SK-N-SH (cell line): ENCODE measurements around the gene SLC50A1. TPM values are rescaled to one million over a fixed set of nuclear protein-coding genes. Genes with fewer than 3 reads are reported as not detected.

Experiments used
- CTCF ChIA-PET: fragments of 300-600, 350-600 bp; formaldehyde crosslinking; extraction: SDS; loops from one replicate; lab custom pipeline; 2021; lab: Yijun Ruan, JAX
- POLR2A ChIA-PET: fragments of 350-600 bp; sonication (Branson Sonifier 250); formaldehyde crosslinking; extraction: SDS; loops from one replicate; lab custom pipeline; 2020; ENCODE audit warnings: antibody characterized with exemption, inconsistent platforms; lab: Yijun Ruan, JAX
- DNase-seq: peaks from one replicate; pipeline ENCODE4 v3.0.0; 2012
- H2AFZ ChIP-seq: fragments of 200-600 bp; sonication (generic); 2 replicates; pipeline ENCODE4 v1.8.1; 2016; ENCODE audit warnings: antibody characterized with exemption, mild to moderate bottlenecking, low read depth
- H3F3A ChIP-seq: fragments of 200-600 bp; sonication (generic); replicated peaks from 2 replicates; pipeline ENCODE3; 2016; ENCODE audit warnings: antibody characterized with exemption, mild to moderate bottlenecking; ENCODE audit not compliant: insufficient read depth
- H3K27ac ChIP-seq, 2 experiments: fragments of 200-500 bp in 1 of 2; fragments of 200-600 bp in 1 of 2; sonication (Bioruptor generic) in 1 of 2; sonication (generic), shearing (Covaris generic) in 1 of 2; 2 replicates each; pipeline versions ENCODE4 v1.5.1 to v1.6.1; 2014 to 2016; ENCODE audit warnings: low read depth in 2 of 2, inconsistent platforms in 1 of 2, low read length in 1 of 2, mild to moderate bottlenecking in 1 of 2, mixed read lengths in 1 of 2
- H3K27me3 ChIP-seq: fragments of 200-600 bp; sonication (generic), shearing (Covaris generic); 2 replicates; pipeline ENCODE4 v1.6.1; 2016; ENCODE audit warnings: mixed run types; ENCODE audit not compliant: insufficient read depth
- H3K36me3 ChIP-seq, 2 experiments: fragments of 200-500 bp in 1 of 2; fragments of 200-600 bp in 1 of 2; sonication (Bioruptor generic) in 1 of 2; sonication (generic) in 1 of 2; replicated peaks in 1 of 2; 2 replicates each; pipeline versions ENCODE3 to v1.5.1; 2014 to 2016; ENCODE audit warnings: low read length in 1 of 2, mild to moderate bottlenecking in 1 of 2; ENCODE audit not compliant: insufficient read depth in 2 of 2, control insufficient read depth in 1 of 2
- H3K4me1 ChIP-seq, 2 experiments: fragments of 200-500 bp in 1 of 2; fragments of 200-600 bp in 1 of 2; sonication (Bioruptor generic) in 1 of 2; sonication (generic), shearing (Covaris generic) in 1 of 2; 2 replicates each; pipeline versions ENCODE4 v1.5.1 to v1.6.1; 2014 to 2016; ENCODE audit warnings: low read depth in 1 of 2, low read length in 1 of 2, mixed run types in 1 of 2; ENCODE audit not compliant: insufficient read depth in 2 of 2, control insufficient read depth in 1 of 2
- H3K4me2 ChIP-seq: fragments of 200-600 bp; sonication (generic), shearing (Covaris generic); 2 replicates; pipeline ENCODE4 v1.6.1; 2017; ENCODE audit warnings: mixed run types
- H3K4me3 ChIP-seq, 2 experiments: fragments of 200-500 bp in 1 of 2; fragments of 200-600 bp in 1 of 2; sonication (Bioruptor generic) in 1 of 2; sonication (generic), shearing (Covaris generic) in 1 of 2; 2 replicates each; pipeline versions ENCODE4 v1.5.1 to v1.8.1; 2014 to 2016; ENCODE audit warnings: low read depth in 2 of 2, inconsistent platforms in 1 of 2, low read length in 1 of 2, mild to moderate bottlenecking in 1 of 2, mixed read lengths in 1 of 2, moderate library complexity in 1 of 2
- H3K79me2 ChIP-seq: fragments of 200-600 bp; sonication (generic); 2 replicates; pipeline ENCODE4 v1.8.1; 2017; ENCODE audit warnings: mild to moderate bottlenecking; ENCODE audit not compliant: insufficient read depth
- H3K9ac ChIP-seq: fragments of 200-600 bp; sonication (generic); 2 replicates; pipeline ENCODE4 v1.6.1; 2017; ENCODE audit warnings: mixed run types
- H3K9me2 ChIP-seq: fragments of 200-600 bp; sonication (generic); 2 replicates; pipeline ENCODE4 v1.6.1; 2017; ENCODE audit warnings: mixed run types
- H3K9me3 ChIP-seq: fragments of 200-600 bp; sonication (generic); 2 replicates; pipeline ENCODE4 v1.6.1; 2017; ENCODE audit warnings: mixed run types, mild to moderate bottlenecking, moderate library complexity
- H4K20me1 ChIP-seq: fragments of 200-600 bp; sonication (generic); 2 replicates; pipeline ENCODE4 v1.6.1; 2017; ENCODE audit warnings: mild to moderate bottlenecking, mixed run types; ENCODE audit not compliant: insufficient read depth
- CHD2 ChIP-seq: fragments of 150-350 bp; IDR thresholded peaks from 2 replicates; pipeline ENCODE4 v1.6.1; 2018; ENCODE audit warnings: low read length; ENCODE audit not compliant: partially characterized antibody
- EP300 ChIP-seq, 2 experiments: IDR thresholded peaks; 2 replicates each; pipeline versions ENCODE4 v1.4.0 to v1.6.1; 2012; ENCODE audit warnings: borderline replicate concordance in 1 of 2, low read depth in 1 of 2, low read length in 1 of 2
- EZH2phosphoT487 ChIP-seq: fragments of 200-600 bp; sonication (generic); IDR thresholded peaks from 2 replicates; pipeline ENCODE4 v1.6.1; 2017; ENCODE audit warnings: low read depth, mixed run types, mild to moderate bottlenecking, antibody characterized with exemption, moderate library complexity, borderline replicate concordance
- FOXM1 ChIP-seq: IDR thresholded peaks from 2 replicates; pipeline ENCODE4 v1.4.0; 2012; ENCODE audit warnings: low read depth, mild to moderate bottlenecking
- GABPA ChIP-seq: IDR thresholded peaks from 2 replicates; pipeline ENCODE4 v1.4.0; 2012; ENCODE audit warnings: low read depth, mild to moderate bottlenecking
- JUND ChIP-seq: IDR thresholded peaks from 2 replicates; pipeline ENCODE4 v1.4.0; 2012
- MEF2A ChIP-seq: IDR thresholded peaks from 2 replicates; pipeline ENCODE4 v1.4.0; 2012; ENCODE audit warnings: low read depth, borderline replicate concordance
- NRF1 ChIP-seq: IDR thresholded peaks from 2 replicates; pipeline ENCODE4 v1.6.1; 2012; ENCODE audit warnings: low read depth, mild to moderate bottlenecking, low read length
- RCOR1 ChIP-seq: fragments of 150-350 bp; IDR thresholded peaks from 2 replicates; pipeline ENCODE4 v1.6.1; 2017; ENCODE audit warnings: antibody characterized with exemption, low read length
- RXRA ChIP-seq: IDR thresholded peaks from 2 replicates; pipeline ENCODE4 v1.4.0; 2012; ENCODE audit warnings: low read depth, mild to moderate bottlenecking, borderline replicate concordance
- SMC3 ChIP-seq: IDR thresholded peaks from 2 replicates; pipeline ENCODE4 v1.6.1; 2012; ENCODE audit warnings: low read depth, low read length, improper control_type of control experiment
- TAF1 ChIP-seq: IDR thresholded peaks from 2 replicates; pipeline ENCODE4 v1.6.1; 2012; ENCODE audit warnings: low read depth, mild to moderate bottlenecking, low read length, moderate library complexity, borderline replicate concordance
- TCF12 ChIP-seq: IDR thresholded peaks from 2 replicates; pipeline ENCODE4 v1.4.0; 2012
- YY1 ChIP-seq: IDR thresholded peaks from 2 replicates; pipeline ENCODE4 v1.4.0; 2012; ENCODE audit warnings: low read depth, mild to moderate bottlenecking
- WGBS: methylation state at CpG from one replicate; pipeline ENCODE4 v1.1.6; 2017; ENCODE audit warnings: low lambda C conversion rate; 5-methylcytosine and 5-hydroxymethylcytosine counted together
- polyA plus RNA-seq, 3 experiments: library from polyadenylated mRNA; depleted of rRNA; stranded (reverse); fragments of >200 nt; gene quantifications; 2 replicates each; pipeline ENCODE4 v1.2.3, GENCODE V29; 2012
- TF ChIP-seq, protein P1 (sequence below): IDR thresholded peaks from 2 replicates; pipeline ENCODE4 v1.6.1; 2012; ENCODE audit warnings: mild to moderate bottlenecking, low read depth, low read length, moderate library complexity
- TF ChIP-seq, protein P2 (sequence below): fragments of 200-600 bp; sonication (generic); IDR thresholded peaks from 2 replicates; pipeline ENCODE4 v1.6.1; 2017; ENCODE audit warnings: antibody characterized with exemption, mild to moderate bottlenecking, moderate library complexity
- TF ChIP-seq, protein P3 (sequence below): fragments of 150-350 bp; IDR thresholded peaks from 2 replicates; pipeline ENCODE4 v1.6.1; 2017; ENCODE audit warnings: antibody characterized with exemption, low read length, low read depth, borderline replicate concordance
- TF ChIP-seq, protein P4 (sequence below): IDR thresholded peaks from 2 replicates; pipeline ENCODE4 v1.4.0; 2012; ENCODE audit warnings: low read depth, borderline replicate concordance
- TF ChIP-seq, protein P5 (sequence below): fragments of 150-350 bp; IDR thresholded peaks from 2 replicates; pipeline ENCODE4 v1.6.1; 2016; ENCODE audit warnings: mild to moderate bottlenecking, low read depth, low read length
- TF ChIP-seq, protein P6 (sequence below): IDR thresholded peaks from 2 replicates; pipeline ENCODE4; 2012

Gene SLC50A1
- polyA plus RNA-seq, 1 of the 3 experiments (the other 2 are of a cell fraction): 58.4 TPM

DNA sequence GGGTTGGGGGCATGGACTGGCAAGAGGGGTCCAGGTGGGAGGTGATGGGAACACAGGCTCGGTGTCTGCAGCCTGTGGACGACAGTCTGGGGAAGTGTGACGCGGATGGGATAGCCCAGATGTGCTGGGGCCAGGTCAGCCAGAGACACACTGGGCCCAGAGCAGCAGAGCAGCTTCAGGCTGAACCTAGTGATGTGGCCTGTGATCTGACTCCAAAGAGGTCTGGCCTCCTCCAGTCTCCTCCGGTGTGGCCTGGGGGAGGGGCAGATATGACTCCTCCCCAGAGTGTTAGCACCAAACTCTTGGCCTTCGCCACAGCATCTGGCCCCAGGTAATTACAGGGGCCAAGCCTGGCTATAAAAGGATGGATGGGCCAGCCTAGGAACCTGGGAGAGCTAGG is 43.5 kb upstream of the SLC50A1 start (continued):
- no peak for TF ChIP-seq TCF12
- TF ChIP-seq TAF1: no peak
- TF ChIP-seq SMC3: no peak
- TF ChIP-seq RXRA: no peak

DNA sequence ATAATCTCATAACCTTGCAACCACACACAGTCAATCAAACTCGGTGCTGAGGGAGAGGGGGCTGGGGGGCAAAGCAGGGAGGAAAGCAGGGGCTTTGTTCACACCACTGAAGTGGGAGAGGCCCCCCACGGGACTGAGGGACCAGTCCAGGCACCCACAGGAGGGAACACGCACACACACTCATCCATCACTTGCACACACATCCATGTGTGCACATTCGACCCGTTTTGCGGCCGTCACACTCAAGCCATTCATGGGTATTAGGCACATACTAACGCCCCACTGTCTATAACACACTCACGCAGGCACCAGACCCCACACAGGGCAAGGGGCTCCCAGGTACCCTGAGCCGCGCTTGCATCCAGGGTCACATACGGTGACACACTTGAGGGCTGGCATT is 43.0 kb upstream of the SLC50A1 start:
- no peaks in the 10 kb centered on the region for H3K27me3 ChIP-seq
- peaks cover 18% of the 10 kb centered on the region for H3F3A ChIP-seq
- no peak overlapping the region for H3K4me3 ChIP-seq
- TF ChIP-seq, protein P1, sequence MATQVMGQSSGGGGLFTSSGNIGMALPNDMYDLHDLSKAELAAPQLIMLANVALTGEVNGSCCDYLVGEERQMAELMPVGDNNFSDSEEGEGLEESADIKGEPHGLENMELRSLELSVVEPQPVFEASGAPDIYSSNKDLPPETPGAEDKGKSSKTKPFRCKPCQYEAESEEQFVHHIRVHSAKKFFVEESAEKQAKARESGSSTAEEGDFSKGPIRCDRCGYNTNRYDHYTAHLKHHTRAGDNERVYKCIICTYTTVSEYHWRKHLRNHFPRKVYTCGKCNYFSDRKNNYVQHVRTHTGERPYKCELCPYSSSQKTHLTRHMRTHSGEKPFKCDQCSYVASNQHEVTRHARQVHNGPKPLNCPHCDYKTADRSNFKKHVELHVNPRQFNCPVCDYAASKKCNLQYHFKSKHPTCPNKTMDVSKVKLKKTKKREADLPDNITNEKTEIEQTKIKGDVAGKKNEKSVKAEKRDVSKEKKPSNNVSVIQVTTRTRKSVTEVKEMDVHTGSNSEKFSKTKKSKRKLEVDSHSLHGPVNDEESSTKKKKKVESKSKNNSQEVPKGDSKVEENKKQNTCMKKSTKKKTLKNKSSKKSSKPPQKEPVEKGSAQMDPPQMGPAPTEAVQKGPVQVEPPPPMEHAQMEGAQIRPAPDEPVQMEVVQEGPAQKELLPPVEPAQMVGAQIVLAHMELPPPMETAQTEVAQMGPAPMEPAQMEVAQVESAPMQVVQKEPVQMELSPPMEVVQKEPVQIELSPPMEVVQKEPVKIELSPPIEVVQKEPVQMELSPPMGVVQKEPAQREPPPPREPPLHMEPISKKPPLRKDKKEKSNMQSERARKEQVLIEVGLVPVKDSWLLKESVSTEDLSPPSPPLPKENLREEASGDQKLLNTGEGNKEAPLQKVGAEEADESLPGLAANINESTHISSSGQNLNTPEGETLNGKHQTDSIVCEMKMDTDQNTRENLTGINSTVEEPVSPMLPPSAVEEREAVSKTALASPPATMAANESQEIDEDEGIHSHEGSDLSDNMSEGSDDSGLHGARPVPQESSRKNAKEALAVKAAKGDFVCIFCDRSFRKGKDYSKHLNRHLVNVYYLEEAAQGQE: no peak
- TF ChIP-seq TAF1 (no peak), GABPA (no peak), RXRA (no peak), NRF1 (no peak), EZH2phosphoT487 (no peak), EP300 (IDR thresholded peaks at IDR 0.05; ENCODE audit: borderline replicate concordance in 1 of 2, low read depth in 1 of 2, low read length in 1 of 2) (no peak), FOXM1 (no peak), JUND (no peak), MEF2A (no peak), RCOR1 (no peak), YY1 (no peak), CHD2 (no peak)
- TF ChIP-seq, protein P2, sequence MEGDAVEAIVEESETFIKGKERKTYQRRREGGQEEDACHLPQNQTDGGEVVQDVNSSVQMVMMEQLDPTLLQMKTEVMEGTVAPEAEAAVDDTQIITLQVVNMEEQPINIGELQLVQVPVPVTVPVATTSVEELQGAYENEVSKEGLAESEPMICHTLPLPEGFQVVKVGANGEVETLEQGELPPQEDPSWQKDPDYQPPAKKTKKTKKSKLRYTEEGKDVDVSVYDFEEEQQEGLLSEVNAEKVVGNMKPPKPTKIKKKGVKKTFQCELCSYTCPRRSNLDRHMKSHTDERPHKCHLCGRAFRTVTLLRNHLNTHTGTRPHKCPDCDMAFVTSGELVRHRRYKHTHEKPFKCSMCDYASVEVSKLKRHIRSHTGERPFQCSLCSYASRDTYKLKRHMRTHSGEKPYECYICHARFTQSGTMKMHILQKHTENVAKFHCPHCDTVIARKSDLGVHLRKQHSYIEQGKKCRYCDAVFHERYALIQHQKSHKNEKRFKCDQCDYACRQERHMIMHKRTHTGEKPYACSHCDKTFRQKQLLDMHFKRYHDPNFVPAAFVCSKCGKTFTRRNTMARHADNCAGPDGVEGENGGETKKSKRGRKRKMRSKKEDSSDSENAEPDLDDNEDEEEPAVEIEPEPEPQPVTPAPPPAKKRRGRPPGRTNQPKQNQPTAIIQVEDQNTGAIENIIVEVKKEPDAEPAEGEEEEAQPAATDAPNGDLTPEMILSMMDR: no peak
- TF ChIP-seq, protein P3, sequence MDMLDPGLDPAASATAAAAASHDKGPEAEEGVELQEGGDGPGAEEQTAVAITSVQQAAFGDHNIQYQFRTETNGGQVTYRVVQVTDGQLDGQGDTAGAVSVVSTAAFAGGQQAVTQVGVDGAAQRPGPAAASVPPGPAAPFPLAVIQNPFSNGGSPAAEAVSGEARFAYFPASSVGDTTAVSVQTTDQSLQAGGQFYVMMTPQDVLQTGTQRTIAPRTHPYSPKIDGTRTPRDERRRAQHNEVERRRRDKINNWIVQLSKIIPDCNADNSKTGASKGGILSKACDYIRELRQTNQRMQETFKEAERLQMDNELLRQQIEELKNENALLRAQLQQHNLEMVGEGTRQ: no peak
- TF ChIP-seq, protein P4, sequence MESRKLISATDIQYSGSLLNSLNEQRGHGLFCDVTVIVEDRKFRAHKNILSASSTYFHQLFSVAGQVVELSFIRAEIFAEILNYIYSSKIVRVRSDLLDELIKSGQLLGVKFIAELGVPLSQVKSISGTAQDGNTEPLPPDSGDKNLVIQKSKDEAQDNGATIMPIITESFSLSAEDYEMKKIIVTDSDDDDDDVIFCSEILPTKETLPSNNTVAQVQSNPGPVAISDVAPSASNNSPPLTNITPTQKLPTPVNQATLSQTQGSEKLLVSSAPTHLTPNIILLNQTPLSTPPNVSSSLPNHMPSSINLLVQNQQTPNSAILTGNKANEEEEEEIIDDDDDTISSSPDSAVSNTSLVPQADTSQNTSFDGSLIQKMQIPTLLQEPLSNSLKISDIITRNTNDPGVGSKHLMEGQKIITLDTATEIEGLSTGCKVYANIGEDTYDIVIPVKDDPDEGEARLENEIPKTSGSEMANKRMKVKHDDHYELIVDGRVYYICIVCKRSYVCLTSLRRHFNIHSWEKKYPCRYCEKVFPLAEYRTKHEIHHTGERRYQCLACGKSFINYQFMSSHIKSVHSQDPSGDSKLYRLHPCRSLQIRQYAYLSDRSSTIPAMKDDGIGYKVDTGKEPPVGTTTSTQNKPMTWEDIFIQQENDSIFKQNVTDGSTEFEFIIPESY: no peak
- TF ChIP-seq, protein P5, sequence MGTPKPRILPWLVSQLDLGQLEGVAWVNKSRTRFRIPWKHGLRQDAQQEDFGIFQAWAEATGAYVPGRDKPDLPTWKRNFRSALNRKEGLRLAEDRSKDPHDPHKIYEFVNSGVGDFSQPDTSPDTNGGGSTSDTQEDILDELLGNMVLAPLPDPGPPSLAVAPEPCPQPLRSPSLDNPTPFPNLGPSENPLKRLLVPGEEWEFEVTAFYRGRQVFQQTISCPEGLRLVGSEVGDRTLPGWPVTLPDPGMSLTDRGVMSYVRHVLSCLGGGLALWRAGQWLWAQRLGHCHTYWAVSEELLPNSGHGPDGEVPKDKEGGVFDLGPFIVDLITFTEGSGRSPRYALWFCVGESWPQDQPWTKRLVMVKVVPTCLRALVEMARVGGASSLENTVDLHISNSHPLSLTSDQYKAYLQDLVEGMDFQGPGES: no peak
- TF ChIP-seq, protein P6, sequence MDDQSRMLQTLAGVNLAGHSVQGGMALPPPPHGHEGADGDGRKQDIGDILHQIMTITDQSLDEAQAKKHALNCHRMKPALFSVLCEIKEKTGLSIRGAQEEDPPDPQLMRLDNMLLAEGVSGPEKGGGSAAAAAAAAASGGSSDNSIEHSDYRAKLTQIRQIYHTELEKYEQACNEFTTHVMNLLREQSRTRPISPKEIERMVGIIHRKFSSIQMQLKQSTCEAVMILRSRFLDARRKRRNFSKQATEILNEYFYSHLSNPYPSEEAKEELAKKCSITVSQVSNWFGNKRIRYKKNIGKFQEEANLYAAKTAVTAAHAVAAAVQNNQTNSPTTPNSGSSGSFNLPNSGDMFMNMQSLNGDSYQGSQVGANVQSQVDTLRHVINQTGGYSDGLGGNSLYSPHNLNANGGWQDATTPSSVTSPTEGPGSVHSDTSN: no peak
- peaks cover 0 to 24% of the 10 kb centered on the region in 2 experiments; a peak in 1 of 4 replicates for H3K4me1 ChIP-seq
- no peak overlapping the region for H3K9ac ChIP-seq
- no peak overlapping the region for H3K4me2 ChIP-seq
- H3K9me3 ChIP-seq: no peaks in the 10 kb centered on the region
- no peaks in the 10 kb centered on the region for H4K20me1 ChIP-seq
- no peaks in the 10 kb centered on the region for H3K9me2 ChIP-seq
- CTCF ChIA-PET: interaction anchor here (1.4 to 13.1 kb wide), 12 partner anchors 11 to 77 kb away, joined by 5 to 496 read pairs (median 15); partner anchors contain the start of genes ADAM15, DPM3, EFNA1 and EFNA4
- no peak overlapping the region for H3K27ac ChIP-seq
- H3K79me2 ChIP-seq: no peaks in the 10 kb centered on the region
- POLR2A ChIA-PET: no interaction called here
- no peak for DNase-seq
- no peak overlapping the region for H2AFZ ChIP-seq
- WGBS: 83% methylated on average over 12 of the region's 12 CpGs
- no peaks in the 10 kb centered on the region for H3K36me3 ChIP-seq
